SH-SY5Y (cell line): ENCODE results near the gene PALM.

Source experiments
- GATA2 ChIP-seq: IDR thresholded peaks from 2 replicates; pipeline ENCODE4 v1.6.1; 2011; ENCODE audit warnings: mild to moderate bottlenecking, low read depth, low read length
- GATA3 ChIP-seq: IDR thresholded peaks from 2 replicates; pipeline ENCODE4 v1.6.1; 2011; ENCODE audit warnings: low read depth, mild to moderate bottlenecking, low read length, moderate library complexity

DNA sequence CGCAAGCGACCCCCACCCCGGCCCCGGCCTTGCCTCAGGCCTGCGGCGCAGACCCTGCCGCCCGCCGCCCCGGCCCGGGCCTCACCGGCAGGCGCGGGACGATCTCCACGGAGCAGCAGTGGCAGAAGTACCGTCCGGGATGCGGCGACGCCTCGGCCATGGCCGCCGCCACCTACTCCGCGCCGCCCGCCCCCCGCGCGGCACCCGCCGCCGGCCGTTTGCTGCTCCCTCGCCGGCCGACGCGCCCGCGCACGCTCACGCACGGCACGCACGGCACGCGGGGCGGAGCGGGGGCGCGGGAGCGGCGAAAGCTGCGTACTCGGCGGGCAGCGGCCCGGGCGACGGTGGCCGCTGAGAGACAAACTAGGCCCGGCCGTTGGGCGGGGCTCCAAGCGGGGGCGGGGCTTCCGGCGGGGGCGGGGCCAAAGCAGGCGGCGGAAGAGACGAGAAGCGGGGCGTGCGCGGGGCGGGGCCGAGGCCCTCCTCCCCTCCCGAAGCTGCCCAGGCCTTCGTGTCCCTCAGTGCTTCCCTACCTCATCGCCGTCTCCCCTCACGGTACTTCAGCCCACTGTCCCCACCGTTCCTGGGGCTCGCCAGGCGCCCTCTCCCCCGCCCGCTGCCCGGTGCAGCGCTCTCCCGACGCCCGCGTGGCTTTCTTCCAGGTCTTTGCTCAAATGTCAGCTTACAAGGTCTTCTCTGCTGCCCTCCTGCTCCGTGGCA is 45.6 kb upstream of the PALM start, which contains the start of gene RNF126:
- TF ChIP-seq GATA2 (no peak), GATA3 (no peak)
